Pulmonary artery endothelial cell (primary cell): ENCODE data around the gene UBXN6. TPM values are rescaled to one million over a fixed set of nuclear protein-coding genes. Genes with fewer than 3 reads are reported as not detected.

ENCODE experiments used
- DNase-seq: peaks from one replicate; pipeline ENCODE4 v3.0.0-alpha.2; 2011; ENCODE audit warnings: low read depth, low spot score
- total RNA-seq: library from RNA; depleted of rRNA; stranded (reverse); fragments of >200 nt; gene quantifications from 2 replicates; pipeline ENCODE4 v1.2.3, GENCODE V29; 2014

The UBXN6 gene
- total RNA-seq, 1 donor from 2014 or later: 114 TPM

GRCh38 chr19:4493929-4494690 is 36.5 kb upstream of the UBXN6 start:
- no peak for DNase-seq

- no peak for DNase-seq
Measured at GRCh38 chr19:4493104-4493928, 35.7 kb upstream of the UBXN6 start.

GRCh38 chr19:4492337-4493103 is 34.9 kb upstream of the UBXN6 start:
- DNase-seq: no peak

- no peak for DNase-seq
Measured at GRCh38 chr19:4491446-4491845, 33.9 kb upstream of the UBXN6 start.

- DNase-seq: no peak
Measured at GRCh38 chr19:4488496-4488895, 30.9 kb upstream of the UBXN6 start.

GRCh38 chr19:4487572-4487971 is 30.0 kb upstream of the UBXN6 start:
- no peak for DNase-seq

GRCh38 chr19:4483385-4483784 is 25.8 kb upstream of the UBXN6 start:
- DNase-seq: no peak

- no peak for DNase-seq
Measured at GRCh38 chr19:4482721-4483364, 25.2 kb upstream of the UBXN6 start.

- DNase-seq: no peak
Measured at GRCh38 chr19:4477034-4477801, 19.6 kb upstream of the UBXN6 start.

- DNase-seq: peak; percentile 15
Measured at GRCh38 chr19:4474514-4475022, 17.0 kb upstream of the UBXN6 start.

GRCh38 chr19:4473763-4474513 is 16.3 kb upstream of the UBXN6 start:
- no peak for DNase-seq

- no peak for DNase-seq
Measured at GRCh38 chr19:4473011-4473762, 15.6 kb upstream of the UBXN6 start.

- DNase-seq: no peak
Measured at GRCh38 chr19:4472174-4472974, 14.8 kb upstream of the UBXN6 start, which contains the start of gene HDGFL2. HDGFL2 (plus strand) TSS chr19:4472297; CDS start chr19:4472351, 54 bp downstream.

- DNase-seq: peak; percentile 100
Measured at GRCh38 chr19:4471403-4472173, 14.0 kb upstream of the UBXN6 start.

- no peak for DNase-seq
Measured at GRCh38 chr19:4467835-4468234, 10.2 kb upstream of the UBXN6 start.

- DNase-seq: no peak
Measured at GRCh38 chr19:4464815-4465581, 7.4 kb upstream of the UBXN6 start.
